ENCODE data around the gene NSDHL.

DNA sequence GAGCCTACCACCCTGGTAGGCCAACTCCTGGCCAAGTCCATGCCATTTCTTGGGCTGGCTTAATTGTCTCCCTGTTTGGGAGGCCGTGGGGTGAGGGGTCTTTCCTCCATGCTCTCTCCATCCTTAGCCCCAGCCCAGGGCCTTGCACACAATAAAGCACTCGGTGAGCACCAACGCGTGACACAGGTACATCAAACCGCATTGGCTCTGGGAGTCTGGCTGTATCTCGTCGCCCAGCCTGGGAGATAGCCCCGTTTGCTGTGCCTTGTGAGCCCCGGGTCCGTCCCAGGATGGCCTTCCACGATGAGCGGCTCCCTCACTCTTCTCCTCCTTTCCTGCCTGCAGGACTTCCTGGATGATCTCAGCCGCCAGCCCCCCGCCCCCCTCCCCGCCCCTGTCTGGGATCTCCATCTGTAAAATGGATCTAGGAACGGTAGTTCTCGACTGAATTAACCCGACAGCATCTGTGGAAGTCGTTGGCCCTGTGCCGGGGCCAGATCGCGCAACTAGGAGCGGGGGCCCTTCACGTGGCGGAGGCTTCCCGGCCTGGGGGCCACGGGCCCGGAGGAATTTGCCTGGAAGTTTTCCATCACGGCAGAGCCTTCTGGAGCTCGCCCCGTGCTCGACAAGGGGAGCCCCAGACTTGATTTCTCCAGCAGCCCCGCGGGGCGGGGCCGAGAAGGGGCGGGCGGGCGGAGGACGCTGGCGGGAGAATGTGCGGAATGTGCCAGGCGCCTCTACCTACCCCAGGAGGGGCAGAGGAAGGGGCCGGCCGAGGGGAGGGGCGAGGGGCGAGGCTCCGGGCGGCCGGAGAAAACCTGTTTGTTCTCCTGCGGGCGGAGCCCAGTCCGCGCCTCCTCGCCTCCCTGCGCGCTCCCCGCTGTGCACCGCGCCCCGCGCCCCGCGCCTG is 66.6 kb downstream of the NSDHL start, which contains the start of gene ZNF185:
- TF ChIP-seq, protein P1, sequence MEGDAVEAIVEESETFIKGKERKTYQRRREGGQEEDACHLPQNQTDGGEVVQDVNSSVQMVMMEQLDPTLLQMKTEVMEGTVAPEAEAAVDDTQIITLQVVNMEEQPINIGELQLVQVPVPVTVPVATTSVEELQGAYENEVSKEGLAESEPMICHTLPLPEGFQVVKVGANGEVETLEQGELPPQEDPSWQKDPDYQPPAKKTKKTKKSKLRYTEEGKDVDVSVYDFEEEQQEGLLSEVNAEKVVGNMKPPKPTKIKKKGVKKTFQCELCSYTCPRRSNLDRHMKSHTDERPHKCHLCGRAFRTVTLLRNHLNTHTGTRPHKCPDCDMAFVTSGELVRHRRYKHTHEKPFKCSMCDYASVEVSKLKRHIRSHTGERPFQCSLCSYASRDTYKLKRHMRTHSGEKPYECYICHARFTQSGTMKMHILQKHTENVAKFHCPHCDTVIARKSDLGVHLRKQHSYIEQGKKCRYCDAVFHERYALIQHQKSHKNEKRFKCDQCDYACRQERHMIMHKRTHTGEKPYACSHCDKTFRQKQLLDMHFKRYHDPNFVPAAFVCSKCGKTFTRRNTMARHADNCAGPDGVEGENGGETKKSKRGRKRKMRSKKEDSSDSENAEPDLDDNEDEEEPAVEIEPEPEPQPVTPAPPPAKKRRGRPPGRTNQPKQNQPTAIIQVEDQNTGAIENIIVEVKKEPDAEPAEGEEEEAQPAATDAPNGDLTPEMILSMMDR (conservative IDR thresholded peaks at IDR 0.05) = no peak
- TF ChIP-seq ZFX (IDR thresholded peaks at IDR 0.05) = no peak
